Skeletal muscle cell (primary cell): ENCODE data around the gene NRCAM.

Experiments used
- DNase-seq: peaks from one replicate; pipeline ENCODE4 v3.0.0-alpha.2; 2010; ENCODE audit warnings: low read depth
- H3K4me3 ChIP-seq: 2 replicates; pipeline ENCODE4 v1.5.1; 2011; ENCODE audit warnings: low read depth, mild to moderate bottlenecking, control low read depth, low read length, moderate library complexity

Gene NRCAM

DNA sequence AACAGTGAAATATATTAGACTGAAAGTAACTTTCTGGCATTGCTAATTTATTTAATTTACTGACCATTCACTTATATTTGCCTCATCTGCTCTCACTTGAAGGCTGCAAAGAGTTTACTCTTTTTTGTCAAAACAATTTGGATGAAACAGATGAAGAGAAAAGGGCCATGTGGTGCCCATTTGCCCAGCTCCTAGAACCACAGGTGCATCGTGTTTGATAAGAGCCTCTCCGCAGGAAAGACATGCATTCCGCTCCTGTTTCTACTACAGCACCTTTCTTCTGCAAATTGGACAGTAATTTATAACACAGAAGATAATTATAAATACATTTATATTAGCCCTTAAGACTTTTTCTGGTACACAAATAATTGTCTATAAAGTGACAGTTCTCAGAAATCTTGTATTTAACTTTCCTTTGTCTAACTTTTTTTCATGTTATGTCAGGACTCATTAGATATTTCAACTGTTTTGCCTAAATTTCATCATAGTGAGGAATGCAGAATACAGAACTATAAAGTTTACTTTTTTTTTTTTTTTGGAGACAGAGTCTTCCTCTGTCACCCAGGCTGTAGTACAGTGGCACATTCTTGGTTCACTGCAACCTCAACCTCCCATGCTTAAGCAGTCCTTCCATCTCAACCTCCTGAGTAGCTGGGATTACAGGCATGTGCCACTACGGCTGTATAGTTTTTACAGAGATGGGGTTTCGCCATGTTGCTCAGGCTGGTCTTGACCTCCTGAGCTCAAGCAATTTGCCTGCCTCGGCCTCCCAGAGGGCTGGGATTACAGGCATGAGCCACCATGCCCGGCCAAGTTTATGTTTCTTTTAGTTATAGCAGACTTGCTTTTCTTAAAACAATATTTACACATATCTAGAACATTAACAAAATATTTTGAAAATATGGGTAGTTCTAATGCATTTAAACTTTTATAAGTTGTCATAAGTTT is 326.9 kb downstream of the NRCAM start:
- no peak overlapping the region for H3K4me3 ChIP-seq
- DNase-seq = no peak

DNA sequence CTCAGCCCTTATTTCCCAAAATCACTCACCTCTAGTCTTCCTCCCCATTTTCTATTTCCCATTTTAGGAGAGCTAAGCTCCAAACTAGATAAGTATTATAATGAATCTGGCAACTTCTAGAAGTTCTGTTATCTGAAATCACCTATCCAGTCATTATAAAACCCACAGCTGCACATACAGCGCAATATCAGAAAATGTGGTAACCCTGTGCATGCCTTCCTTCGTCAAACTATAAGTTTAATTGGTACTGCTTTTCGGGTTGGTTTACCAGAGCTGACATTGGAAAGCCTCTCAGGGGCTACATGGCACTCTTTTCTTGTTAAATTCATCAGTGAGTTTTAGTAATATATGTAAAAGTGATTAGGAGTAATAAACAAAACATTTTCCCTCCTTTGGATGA is 327.7 kb downstream of the NRCAM start:
- H3K4me3 ChIP-seq = no peak overlapping the region
- no peak for DNase-seq

DNA sequence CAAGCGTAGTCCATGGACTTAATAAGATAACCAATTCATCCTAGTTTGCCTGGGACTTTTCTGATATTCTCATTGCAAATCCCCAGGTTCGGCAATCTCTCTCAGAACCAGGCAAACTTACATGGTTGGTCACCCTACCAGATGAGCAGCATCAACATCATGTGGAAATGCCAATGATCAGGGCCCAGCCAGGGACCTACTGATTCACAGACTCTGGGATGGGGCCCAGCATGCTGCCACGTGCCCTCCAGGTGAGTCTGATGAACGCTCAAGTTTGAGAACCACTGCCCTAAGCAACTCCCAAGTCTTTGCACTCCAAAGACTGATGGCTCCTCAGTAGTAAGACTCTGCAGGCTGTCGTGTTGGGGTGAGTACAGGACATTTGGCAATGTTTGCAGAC is 328.8 kb downstream of the NRCAM start:
- no peak overlapping the region for H3K4me3 ChIP-seq
- no peak for DNase-seq

DNA sequence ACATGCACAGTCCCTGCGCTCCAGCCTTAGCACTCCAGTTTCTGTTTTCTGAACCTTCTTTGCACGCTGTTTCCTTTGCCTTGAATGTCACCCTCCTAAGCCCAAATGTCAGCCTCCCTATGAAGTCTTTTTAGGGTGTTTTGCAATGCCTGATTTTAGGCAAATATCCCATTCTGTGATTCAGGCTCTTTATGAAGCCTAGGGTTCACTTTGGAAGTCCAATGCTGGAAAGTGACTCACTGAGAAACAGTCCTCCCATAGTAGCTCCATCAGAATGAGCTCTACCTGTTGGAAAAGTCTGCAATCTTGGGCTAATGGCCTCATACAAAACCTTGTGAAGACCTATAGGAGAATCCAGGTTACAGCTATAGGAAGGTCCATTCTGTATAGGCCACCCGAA is 331.4 kb downstream of the NRCAM start:
- DNase-seq = no peak
- H3K4me3 ChIP-seq = no peak overlapping the region

DNA sequence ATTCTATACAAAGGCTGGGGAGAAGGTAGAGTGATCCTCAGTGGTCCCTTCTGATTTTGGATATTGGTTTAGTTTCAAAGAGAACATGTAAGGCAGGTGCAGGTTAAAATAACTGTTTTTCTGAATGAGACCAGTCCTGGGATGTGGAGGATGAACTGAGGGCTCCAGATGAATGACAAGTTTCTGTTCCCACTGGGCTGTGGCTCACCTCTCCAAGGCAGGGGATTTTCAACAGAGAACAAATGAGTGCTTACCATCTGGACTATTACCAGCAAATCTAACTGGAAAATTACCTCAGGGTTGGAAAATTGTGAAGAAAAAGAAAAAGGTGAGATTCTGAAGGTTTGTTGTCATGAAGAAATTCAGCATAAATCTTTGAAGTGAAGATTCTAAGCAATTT is 334.1 kb downstream of the NRCAM start:
- no peak overlapping the region for H3K4me3 ChIP-seq
- no peak for DNase-seq

DNA sequence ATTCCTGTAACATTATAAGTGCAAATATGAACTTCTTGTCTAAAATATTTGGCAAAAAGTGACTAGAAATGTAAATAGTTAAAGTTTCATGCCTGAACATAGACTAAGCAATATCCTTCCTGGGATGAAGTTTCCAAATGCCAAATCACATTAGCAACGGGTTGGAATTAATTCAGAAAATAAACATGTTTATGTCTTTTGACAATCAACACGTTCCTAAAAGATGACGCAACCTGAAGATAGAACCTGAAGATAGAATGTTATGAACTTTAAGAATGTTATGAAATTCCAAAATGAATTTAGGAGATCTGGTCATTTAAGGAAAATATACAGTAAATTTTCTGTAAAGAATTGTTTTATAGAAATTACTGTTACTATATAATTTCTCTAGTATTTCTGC is 335.3 kb downstream of the NRCAM start:
- DNase-seq = no peak
- no peak overlapping the region for H3K4me3 ChIP-seq

DNA sequence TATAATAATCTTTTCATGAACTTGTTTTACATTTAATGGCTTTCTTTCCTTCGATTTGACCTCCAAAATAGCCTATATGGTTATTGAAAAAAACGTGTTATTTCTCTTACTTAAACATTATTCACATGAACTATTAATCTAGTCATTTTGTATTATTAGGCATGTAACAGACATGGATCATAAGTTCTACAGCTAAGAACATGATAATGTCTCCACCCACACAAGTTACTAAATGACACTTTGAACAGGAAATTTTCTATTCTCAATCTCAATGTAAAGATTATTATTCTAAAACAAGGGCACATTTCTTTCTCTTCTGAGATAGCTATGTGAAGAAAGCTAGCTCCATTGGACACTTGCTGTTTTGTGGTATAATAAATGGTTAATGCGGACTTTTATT is 336.0 kb downstream of the NRCAM start:
- no peak for DNase-seq
- H3K4me3 ChIP-seq = no peak overlapping the region

DNA sequence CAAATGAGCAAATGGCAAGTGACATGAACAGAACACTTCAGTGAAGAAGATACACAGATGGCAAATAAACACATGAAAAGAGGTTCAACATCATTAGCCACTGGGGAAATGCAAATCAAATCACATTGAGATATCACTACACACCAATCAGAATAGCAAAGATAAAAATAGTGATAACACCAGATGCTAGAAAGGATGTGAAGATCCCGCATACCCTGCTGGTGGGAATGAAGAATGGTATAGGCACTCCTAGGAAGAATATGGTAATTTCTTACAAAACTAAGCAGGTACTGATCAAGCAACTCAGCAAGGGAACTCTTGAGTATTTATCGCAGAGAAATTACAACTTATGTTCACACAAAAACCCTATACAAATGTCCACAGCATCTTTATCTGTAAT is 337.3 kb downstream of the NRCAM start:
- no peak overlapping the region for H3K4me3 ChIP-seq
- no peak for DNase-seq

DNA sequence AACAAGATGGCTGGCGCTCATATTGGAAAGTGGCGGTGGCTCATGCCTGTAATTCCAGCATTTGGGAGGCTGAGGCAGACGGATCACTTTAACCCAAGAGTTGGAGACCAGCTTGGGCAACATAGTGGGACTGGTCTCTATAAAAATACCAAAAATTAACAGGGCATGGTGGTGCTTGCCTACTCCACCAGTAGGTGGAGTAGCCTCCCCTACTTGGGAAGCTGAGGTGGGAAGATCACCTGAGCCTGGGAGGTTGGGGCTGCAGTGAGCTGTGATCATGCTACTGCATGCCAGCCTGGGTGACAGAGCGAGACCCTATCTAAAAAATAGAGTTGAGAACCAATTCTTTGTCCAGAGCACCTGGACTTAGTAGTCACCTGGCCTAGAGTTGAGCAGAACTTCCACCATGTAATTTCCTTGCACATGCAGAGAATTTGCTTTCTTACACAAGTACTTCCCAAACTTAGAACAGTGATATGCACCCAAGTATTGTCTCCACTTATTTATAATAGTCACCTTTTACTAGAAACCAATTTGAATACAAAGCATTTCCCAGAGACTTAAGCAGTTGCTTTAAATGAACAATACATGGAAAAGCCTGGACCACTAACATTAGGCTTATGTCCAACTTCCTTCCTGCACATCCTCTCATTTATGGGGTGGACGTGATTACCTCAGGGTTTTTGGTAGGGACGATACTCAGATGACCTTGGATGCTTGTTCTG is 342.0 kb downstream of the NRCAM start:
- DNase-seq = no peak
- H3K4me3 ChIP-seq = no peak overlapping the region

DNA sequence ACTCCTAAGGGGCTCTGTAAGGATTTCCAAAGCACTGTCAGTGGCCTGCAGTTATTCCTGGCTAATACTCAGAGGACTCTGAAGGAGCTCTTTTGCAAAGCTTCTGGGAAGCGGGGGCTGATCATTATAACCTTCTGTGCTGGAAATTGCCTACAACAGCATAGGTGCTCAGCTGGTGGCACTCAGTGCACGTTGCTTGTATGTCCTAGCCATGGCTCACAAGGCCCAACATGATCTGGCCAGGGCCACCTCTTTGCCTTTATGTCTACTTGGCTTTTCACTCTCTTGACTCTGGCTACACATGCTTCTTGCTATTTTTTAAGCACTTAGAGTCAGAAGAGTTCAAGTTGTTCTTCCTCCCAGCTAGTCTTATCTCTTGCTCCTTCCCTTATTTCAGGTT is 343.6 kb downstream of the NRCAM start:
- DNase-seq = no peak

DNA sequence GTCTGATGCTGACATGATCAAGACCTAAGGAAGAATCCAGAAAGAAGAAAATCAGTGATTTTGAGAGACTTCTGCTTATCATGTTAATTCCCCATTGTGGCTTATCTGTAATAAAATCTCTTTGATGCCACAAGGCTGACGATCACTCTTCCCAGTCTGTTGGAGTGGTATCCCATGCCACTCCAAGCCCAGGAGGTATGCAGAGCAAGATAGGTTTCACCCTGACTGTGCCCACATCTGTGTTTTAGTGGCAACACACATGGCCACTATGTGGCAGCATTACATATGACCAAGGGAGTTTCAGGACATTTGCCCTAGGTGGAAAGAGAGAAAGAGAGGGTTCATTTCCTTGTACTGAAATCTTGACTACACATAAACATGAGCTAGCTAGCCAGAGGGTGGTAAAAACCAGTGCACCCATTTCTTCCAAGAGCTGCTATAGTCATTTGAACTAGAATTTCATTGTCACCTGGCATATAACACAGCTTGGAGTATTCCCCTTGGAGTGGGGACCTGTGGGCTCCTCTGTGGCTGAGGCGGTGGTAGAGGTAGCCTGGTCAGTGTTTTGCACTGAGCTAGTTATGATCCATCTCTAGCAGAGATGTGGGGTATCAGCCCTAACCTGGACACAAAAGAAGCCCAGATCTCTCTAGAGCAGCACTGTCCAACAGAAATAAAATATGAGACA is 346.9 kb downstream of the NRCAM start:
- no peak overlapping the region for H3K4me3 ChIP-seq
- DNase-seq = no peak

More for the DNA sequence above, 343.6 kb downstream of the NRCAM start:
- no peak overlapping the region for H3K4me3 ChIP-seq

DNA sequence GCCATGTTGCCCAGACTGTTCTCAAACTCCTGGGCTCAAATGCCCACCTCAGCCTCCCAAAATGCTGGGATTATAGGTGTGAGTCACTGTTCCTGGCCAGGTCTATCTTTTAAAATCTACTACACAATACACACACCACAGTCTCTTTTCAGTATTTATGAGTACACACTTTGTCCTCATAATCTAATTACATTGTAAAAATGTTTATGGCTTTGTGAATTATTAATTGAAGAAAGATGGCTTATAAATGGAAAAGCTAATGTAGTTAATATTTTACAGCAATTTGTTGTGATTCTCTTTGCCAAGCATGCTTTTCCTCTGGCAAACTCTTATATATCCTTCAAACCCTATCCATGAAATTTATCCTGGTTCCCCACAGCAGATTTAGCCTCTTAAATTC is 348.1 kb downstream of the NRCAM start:
- DNase-seq = no peak
- H3K4me3 ChIP-seq = no peak overlapping the region

DNA sequence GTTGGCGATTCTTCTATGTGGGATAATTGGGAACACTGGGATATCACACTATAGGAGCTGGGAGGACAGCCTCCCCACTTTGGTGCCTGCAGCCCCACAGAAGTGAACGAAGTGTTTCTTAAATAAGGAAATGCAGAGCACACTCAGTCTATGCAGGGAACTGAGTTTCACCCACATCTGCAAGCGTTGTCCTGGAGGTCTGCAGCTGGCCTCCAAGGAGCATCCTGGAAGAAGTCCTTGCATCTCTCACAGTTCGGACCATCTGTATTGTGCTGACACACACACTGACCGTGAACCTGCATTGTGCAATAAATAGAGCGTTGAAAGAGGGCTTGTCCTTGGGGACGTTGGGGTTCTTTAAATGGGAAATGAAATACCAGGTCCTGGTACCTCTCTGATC is 351.9 kb downstream of the NRCAM start:
- no peak overlapping the region for H3K4me3 ChIP-seq
- peak; percentile 73 for DNase-seq

DNA sequence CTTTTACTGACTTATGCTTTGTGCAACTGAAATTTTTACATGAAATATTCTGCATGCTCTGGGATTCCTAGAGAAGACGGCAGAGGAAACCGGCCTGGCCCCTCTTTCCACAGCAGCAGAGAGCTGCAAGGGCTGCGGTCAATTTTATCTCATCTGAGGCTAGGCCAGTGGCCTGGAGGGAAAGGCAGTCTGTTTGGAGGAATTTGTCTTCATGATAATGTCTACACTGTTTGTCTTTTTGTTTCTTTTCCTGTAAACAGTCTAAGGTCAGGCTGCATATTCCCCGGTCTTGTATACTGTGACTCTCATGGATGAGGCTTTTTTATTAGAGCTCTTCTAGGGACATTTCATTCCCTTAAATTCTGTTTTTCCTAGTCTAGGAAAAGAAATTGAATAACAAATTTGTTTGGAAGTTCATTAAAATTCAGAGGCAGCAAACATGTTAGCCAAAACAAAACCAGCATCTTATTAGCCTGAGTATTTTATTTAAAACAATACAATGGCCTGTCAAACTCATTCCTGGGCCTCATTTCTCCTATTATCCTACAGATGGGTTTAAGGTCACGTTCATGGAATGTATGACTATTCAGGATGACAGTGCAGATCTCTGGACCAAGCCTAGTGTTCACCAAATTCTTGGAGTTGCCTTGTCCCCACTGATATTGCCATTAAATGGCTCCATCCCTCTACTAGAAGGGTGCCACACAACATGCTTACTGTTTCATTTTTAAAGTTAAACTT is 352.5 kb downstream of the NRCAM start:
- no peak for DNase-seq
- no peak overlapping the region for H3K4me3 ChIP-seq

DNA sequence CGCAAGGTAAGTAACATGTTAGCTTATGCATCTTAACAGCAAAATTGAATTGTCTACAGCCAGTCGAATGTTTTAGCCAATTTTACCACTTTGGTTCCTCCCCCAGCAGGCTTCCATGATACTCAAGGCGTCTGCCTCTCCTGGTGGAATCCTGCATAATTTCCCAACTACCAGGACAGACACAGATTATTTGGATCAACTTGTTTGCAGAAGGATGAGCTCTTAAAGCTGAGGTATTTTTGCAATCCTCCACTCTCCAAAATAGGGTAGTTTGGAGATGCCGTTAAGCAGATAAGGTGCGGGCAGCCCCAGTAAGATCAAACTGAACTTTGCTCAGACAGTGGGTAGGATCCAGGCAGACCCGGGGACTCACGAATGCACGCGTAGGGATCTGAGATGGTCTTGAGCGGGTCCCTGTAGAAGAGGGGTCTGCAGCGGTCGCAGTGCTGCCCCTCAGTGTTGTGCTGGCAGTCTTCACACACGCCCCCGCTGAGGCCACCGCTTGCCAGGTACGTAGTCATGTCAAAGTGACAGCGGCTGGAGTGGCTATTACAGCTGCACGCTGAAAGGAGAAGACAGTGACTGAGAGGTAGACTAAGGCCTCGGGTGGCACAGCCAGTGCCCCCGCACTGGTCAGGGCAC is 353.4 kb downstream of the NRCAM start:
- DNase-seq = no peak
- H3K4me3 ChIP-seq = no peak overlapping the region

DNA sequence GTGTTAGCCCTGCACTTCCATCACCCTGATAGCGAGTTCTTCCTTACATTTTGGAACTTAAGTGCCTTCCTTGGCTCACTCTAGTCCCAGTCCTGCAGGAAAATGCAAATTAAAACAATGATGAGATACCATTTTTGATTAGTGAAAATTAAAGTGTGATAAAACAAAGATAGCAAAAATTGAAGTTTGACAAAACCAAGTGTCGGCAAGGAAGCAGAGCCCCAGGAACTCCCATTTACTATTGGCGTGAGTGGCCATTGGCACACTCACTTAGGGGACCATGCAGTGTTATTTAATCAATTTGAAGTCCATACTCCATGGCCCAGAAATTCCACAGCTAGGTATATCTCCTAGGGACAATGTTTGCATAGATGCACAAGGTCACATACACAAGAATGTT is 354.5 kb downstream of the NRCAM start:
- H3K4me3 ChIP-seq = no peak overlapping the region
- DNase-seq = no peak

DNA sequence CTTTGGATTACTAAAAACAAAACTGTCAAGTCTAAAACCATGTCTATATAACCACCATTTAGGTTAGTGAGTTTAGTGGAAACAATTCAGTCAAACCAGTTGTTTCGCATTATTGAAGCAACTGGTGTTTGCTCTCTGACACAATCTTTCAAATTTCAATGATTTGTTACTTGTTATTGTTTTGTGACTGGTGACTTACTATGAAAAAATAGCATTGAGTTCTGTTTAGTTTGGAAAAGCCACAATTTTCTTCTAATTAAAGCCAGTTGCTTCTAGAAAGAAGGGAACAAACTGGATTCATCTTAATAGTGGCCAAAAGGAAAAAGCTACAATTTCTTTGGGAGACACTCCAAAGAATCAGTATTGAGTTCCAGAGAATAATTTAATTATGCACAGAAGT is 356.5 kb downstream of the NRCAM start:
- H3K4me3 ChIP-seq = no peak overlapping the region
- DNase-seq = no peak

DNA sequence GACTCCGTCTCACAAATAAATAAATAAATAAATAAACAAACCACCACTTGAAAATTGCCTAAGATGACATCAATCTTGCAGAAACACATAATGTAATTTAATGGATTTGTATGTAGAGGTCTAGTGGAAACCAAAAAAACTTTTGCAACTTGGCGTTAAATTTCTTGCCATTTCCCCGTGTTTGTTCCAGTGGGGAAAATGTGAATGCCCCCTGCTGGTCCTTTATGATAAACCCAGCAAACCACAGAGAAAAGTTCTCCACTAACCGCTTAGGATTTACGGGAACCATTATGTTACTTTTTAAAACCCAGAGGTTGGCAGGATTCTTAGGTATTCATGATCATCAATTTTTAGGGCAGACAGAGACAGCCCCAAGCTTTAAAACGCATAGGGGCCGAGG is 358.5 kb downstream of the NRCAM start:
- H3K4me3 ChIP-seq = no peak overlapping the region
- DNase-seq = no peak
